NCI-H2196 (cell line): ENCODE results near the gene DVL1.

Source experiments
- DNase-seq: peaks from one replicate; lab custom pipeline; 2025; ENCODE audit not compliant: unreplicated experiment; lab: John Stamatoyannopoulos, UW

Gene DVL1

GRCh38 chr1:1312450-1313314, 36.5 kb downstream of the DVL1 start:
- DNase-seq: no peak

- DNase-seq: no peak
Observed at GRCh38 chr1:1311107-1312104, 37.8 kb downstream of the DVL1 start.

- no peak for DNase-seq
Observed at GRCh38 chr1:1310476-1311053, 38.7 kb downstream of the DVL1 start.

- DNase-seq: no peak
Observed at GRCh38 chr1:1310109-1310385, 39.2 kb downstream of the DVL1 start.

GRCh38 chr1:1309251-1310108, 39.7 kb downstream of the DVL1 start:
- peak; percentile 31 for DNase-seq

GRCh38 chr1:1308756-1309250, 40.4 kb downstream of the DVL1 start:
- DNase-seq: no peak

- DNase-seq: peak; percentile 93
Observed at GRCh38 chr1:1307923-1308755, 41.1 kb downstream of the DVL1 start, which contains the start of the genes ACAP3 and PUSL1. TSS of gene ACAP3 (minus strand) at chr1:1307930. CDS start at chr1:1307815, 115 bp downstream. TSS of gene PUSL1 (plus strand) at chr1:1308597. CDS start at chr1:1308644, 47 bp downstream.

- DNase-seq: peak; percentile 38
Observed at GRCh38 chr1:1307261-1307922, 41.8 kb downstream of the DVL1 start.

- no peak for DNase-seq
Observed at GRCh38 chr1:1306661-1307260, 42.5 kb downstream of the DVL1 start.

- DNase-seq: no peak
Observed at GRCh38 chr1:1306070-1306660, 43.1 kb downstream of the DVL1 start.

- DNase-seq: peak; percentile 57
Observed at GRCh38 chr1:1305300-1306069, 43.7 kb downstream of the DVL1 start.

- peak; percentile 81 for DNase-seq
Observed at GRCh38 chr1:1304331-1305299, 44.6 kb downstream of the DVL1 start.

GRCh38 chr1:1303736-1304135, 45.5 kb downstream of the DVL1 start:
- DNase-seq: no peak

- no peak for DNase-seq
Observed at GRCh38 chr1:1302951-1303509, 46.2 kb downstream of the DVL1 start.

GRCh38 chr1:1302006-1302430, 47.2 kb downstream of the DVL1 start:
- no peak for DNase-seq

GRCh38 chr1:1300352-1300739, 48.9 kb downstream of the DVL1 start:
- no peak for DNase-seq
